Activated CD8-positive, alpha-beta T cell treated with anti-CD3 and anti-CD28 coated beads for 36 hours (primary cell): ENCODE data around the gene CGNL1. TPM values are rescaled to one million over a fixed set of nuclear protein-coding genes. Genes with fewer than 3 reads are reported as not detected.

Experiments
- ATAC-seq: fragments of 200-7000 bp; cut with Tn5 transposase; one replicate; pipeline ENCODE4 v1.10.0; 2021; ENCODE audit warnings: mild to moderate bottlenecking, moderate library complexity
- CTCF ChIA-PET: fragments of 350-600 bp; sonication (Branson Sonifier 250); formaldehyde crosslinking; loops from one replicate; lab custom pipeline; 2021; ENCODE audit warnings: antibody characterized with exemption; lab: Charles Lee
- POLR2A ChIA-PET: fragments of 350-600 bp; sonication (Branson Sonifier 250); formaldehyde crosslinking; loops from one replicate; lab custom pipeline; 2021; ENCODE audit warnings: antibody characterized with exemption; lab: Charles Lee
- DNase-seq: peaks from one replicate; pipeline ENCODE4 v3.0.0-alpha.2; 2020
- H3K27ac Mint-ChIP-seq: one replicate; pipeline ENCODE4 v1.8.0; 2021; ENCODE audit warnings: mild to moderate bottlenecking, mixed read lengths
- H3K27me3 Mint-ChIP-seq: one replicate; pipeline ENCODE4 v1.8.0; 2021; ENCODE audit warnings: mixed read lengths
- H3K36me3 Mint-ChIP-seq: one replicate; pipeline ENCODE4 v1.8.0; 2021; ENCODE audit warnings: low read depth, mixed read lengths
- H3K4me1 Mint-ChIP-seq: one replicate; pipeline ENCODE4 v1.8.0; 2021; ENCODE audit warnings: low read depth, mixed read lengths
- H3K4me3 Mint-ChIP-seq: one replicate; pipeline ENCODE4 v1.8.0; 2021; ENCODE audit warnings: mild to moderate bottlenecking, moderate library complexity, mixed read lengths
- H3K9me3 Mint-ChIP-seq: one replicate; pipeline ENCODE4 v1.8.0; 2021; ENCODE audit warnings: mixed read lengths
- CTCF ChIP-seq: fragments of 200-600 bp; IDR thresholded peaks from one replicate; pipeline ENCODE4 v1.8.0; 2022; ENCODE audit warnings: antibody characterized with exemption, mild to moderate bottlenecking
- intact Hi-C: fragments of 100-400 bp; cut with micrococcal nuclease; formaldehyde crosslinking; loops from one replicate; pipeline ENCODE4 v1.10.0; 2022
- total RNA-seq, 2 experiments: library from RNA; stranded (reverse); gene quantifications; one replicate each; pipeline ENCODE4 v1.2.3, GENCODE V29; 2021

CGNL1 gene
- total RNA-seq, 2 experiments from 2014 or later = not detected

DNA sequence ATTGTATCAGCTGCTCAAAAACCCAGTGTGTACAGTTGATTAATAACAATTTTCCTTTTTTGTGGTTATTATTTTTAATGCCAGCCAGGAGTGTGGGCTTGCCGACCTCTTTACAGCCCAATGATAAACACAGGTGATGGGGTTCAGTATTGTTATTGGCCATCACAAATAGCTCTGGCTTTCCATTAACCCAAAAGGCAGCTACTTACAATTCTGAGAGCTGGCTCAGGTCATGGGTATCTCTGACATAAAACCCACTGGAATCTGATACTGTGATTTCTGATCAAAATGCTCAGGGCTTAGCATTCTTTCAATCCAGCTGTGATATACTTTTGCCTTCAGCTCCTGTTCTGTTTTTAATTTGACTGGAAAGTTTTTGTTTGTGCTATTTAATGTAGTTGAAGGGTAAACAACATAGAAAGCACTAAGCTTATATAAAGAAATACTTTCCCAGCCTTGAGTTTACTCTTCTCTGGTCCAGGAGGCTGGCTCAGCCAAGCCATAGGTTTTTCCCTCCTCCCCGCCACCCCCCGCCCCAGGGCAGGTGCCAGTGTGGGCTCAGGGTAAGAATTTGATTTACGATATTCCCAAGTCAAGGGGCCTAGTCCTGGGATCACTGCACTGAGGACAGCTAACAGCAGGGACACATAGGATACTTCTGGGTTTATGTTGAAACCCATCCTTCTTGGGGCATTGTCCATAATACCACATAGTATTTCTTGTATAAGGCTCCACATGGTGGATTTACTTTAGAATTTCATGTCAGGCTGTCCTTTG lies 161.4 kb downstream of the CGNL1 start:
- no peak overlapping the region for H3K27ac Mint-ChIP-seq
- no peaks in the 10 kb centered on the region for H3K9me3 Mint-ChIP-seq
- peaks cover 8% of the 10 kb centered on the region for H3K27me3 Mint-ChIP-seq
- no peak for ATAC-seq
- no peak for DNase-seq
- ChIA-PET POLR2A (no interaction called here), CTCF (interaction anchor here (1.5 to 1.7 kb wide), 2 partner anchors 10 to 197 kb away, joined by 5 to 10 read pairs; no protein-coding TSS in a partner anchor)
- H3K4me1 Mint-ChIP-seq = no peaks in the 10 kb centered on the region
- no peaks in the 10 kb centered on the region for H3K36me3 Mint-ChIP-seq
- no peak for TF ChIP-seq CTCF
- intact Hi-C loops = no loop called here
- H3K4me3 Mint-ChIP-seq = no peak overlapping the region

GRCh38 chr15:57538265-57538529 lies 161.9 kb downstream of the CGNL1 start:
- POLR2A ChIA-PET = no interaction called here
- Mint-ChIP-seq H3K9me3 (no peaks in the 10 kb centered on the region), H3K36me3 (no peaks in the 10 kb centered on the region), H3K27ac (no peak overlapping the region), H3K27me3 (peaks cover 7% of the 10 kb centered on the region), H3K4me1 (no peaks in the 10 kb centered on the region), H3K4me3 (no peak overlapping the region)
- DNase-seq (no peak), ATAC-seq (no peak)
- intact Hi-C loops = no loop called here
- TF ChIP-seq CTCF = no peak
- CTCF ChIA-PET = interaction anchor here (1.7 kb wide), 1 partner anchor 198 kb away, joined by 5 read pairs; no protein-coding TSS in a partner anchor

- no peak for ATAC-seq
- H3K4me1 Mint-ChIP-seq = no peaks in the 10 kb centered on the region
- intact Hi-C loops = no loop called here
- H3K4me3 Mint-ChIP-seq = no peak overlapping the region
- H3K9me3 Mint-ChIP-seq = no peaks in the 10 kb centered on the region
- no peak for TF ChIP-seq CTCF
- no peak for DNase-seq
- CTCF ChIA-PET = no interaction called here
- H3K27me3 Mint-ChIP-seq = peaks cover 7% of the 10 kb centered on the region
- no peak overlapping the region for H3K27ac Mint-ChIP-seq
- H3K36me3 Mint-ChIP-seq = no peaks in the 10 kb centered on the region
- POLR2A ChIA-PET = interaction anchor here (1.2 kb wide), 1 partner anchor 10 kb away, joined by 3 read pairs; no protein-coding TSS in a partner anchor
These were observed 162.5 kb downstream of the CGNL1 start for GRCh38 chr15:57538821-57539220.

DNA sequence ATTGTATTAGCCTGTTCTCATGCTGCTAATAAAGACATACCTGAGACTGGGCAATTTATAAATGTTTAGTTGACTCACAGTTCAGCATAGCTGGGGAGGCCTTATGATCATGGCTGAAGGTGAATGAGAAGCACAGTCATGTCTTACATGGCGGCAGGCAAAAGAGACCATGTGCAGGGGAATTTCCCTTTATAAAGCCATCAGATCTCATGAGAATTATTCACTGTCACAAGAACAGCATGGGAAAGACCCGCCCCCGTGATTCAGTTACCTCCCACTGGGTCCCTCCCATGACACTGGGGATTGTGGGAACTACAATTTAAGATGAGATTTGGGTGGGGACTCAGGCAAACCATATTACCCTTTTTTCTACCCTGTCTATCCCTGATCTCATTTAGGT lies 163.9 kb downstream of the CGNL1 start:
- intact Hi-C loops = loop anchor here (5.0 kb wide), 1 partner anchor 198 kb away; no protein-coding TSS in a partner anchor
- TF ChIP-seq CTCF = no peak
- DNase-seq (peak; percentile 13), ATAC-seq (no peak)
- Mint-ChIP-seq H3K4me3 (no peak overlapping the region), H3K4me1 (no peaks in the 10 kb centered on the region), H3K9me3 (no peaks in the 10 kb centered on the region), H3K36me3 (no peaks in the 10 kb centered on the region), H3K27me3 (peaks cover 7% of the 10 kb centered on the region), H3K27ac (no peak overlapping the region)
- ChIA-PET CTCF (no interaction called here), POLR2A (interaction anchor here (0.5 to 1.2 kb wide), 2 partner anchors 8 to 208 kb away, joined by 3 read pairs; no protein-coding TSS in a partner anchor)

DNA sequence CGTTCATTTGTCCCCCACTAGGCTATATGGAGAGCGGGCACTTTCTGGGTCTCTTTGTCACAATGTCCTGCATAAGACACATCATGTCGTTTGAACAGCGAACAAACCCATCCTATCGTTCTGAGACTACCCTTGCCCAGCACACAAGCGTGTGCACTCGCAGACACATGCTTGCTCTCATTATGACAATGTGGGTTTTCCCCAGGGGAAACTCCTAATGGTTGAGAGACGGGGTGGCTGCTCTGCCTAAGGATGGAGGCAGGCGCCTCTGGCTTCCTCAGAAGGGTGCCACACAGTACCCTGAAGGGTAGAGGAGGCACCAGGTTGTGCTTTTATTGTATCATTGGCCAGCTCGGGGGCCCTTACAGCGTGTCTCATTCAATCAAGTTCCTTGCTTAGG lies 164.4 kb downstream of the CGNL1 start:
- no peaks in the 10 kb centered on the region for H3K4me1 Mint-ChIP-seq
- DNase-seq (peak; percentile 35), ATAC-seq (peak; percentile 75)
- H3K27ac Mint-ChIP-seq = no peak overlapping the region
- H3K36me3 Mint-ChIP-seq = no peaks in the 10 kb centered on the region
- peaks cover 7% of the 10 kb centered on the region for H3K27me3 Mint-ChIP-seq
- intact Hi-C loops = loop anchor here (5.0 kb wide), 1 partner anchor 198 kb away; no protein-coding TSS in a partner anchor
- ChIA-PET CTCF (no interaction called here), POLR2A (no interaction called here)
- H3K9me3 Mint-ChIP-seq = no peaks in the 10 kb centered on the region
- no peak overlapping the region for H3K4me3 Mint-ChIP-seq
- no peak for TF ChIP-seq CTCF
